CD4-positive, alpha-beta T cell treated with Interleukin-6 at 100 ng/mL for 8 hours (primary cell): Measurements from ENCODE around the gene SUPT4H1.

ENCODE experiments used
- DNase-seq: peaks from one replicate; pipeline ENCODE4 v3.0.0-alpha.2; 2020; ENCODE audit warnings: mixed read lengths, low spot score

The SUPT4H1 gene

DNA sequence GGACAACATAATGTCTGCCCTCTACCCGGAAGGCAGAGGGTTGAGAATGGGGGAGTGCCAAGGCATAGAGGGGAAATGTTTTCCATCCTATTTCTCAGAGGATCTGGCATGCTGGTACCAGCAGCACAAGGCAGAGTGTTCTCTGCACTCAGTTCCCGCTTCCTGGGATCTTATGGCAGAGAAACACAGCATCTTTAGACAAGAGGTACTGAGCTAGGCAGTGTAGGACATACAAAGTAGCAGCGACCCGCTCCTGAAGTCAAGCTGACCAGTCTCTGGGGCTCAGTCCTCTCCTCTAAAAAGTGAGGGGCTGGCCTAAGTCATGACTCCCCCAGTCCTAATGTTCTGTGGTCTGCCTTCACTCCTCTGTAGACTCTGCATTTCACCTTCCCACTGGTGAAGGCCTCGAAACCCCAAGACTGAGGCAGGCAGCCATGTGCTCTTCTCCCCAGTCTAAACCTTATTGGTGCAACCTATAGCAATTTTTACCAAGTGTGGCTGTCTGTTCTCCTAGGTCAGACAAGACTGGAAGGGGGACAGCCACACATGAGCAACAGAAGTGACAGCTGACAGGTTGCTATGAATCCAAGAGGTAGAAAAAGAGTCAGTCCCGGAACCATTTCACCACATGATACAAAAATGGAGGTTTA lies 12.1 kb downstream of the SUPT4H1 start:
- DNase-seq, result no peak

DNA sequence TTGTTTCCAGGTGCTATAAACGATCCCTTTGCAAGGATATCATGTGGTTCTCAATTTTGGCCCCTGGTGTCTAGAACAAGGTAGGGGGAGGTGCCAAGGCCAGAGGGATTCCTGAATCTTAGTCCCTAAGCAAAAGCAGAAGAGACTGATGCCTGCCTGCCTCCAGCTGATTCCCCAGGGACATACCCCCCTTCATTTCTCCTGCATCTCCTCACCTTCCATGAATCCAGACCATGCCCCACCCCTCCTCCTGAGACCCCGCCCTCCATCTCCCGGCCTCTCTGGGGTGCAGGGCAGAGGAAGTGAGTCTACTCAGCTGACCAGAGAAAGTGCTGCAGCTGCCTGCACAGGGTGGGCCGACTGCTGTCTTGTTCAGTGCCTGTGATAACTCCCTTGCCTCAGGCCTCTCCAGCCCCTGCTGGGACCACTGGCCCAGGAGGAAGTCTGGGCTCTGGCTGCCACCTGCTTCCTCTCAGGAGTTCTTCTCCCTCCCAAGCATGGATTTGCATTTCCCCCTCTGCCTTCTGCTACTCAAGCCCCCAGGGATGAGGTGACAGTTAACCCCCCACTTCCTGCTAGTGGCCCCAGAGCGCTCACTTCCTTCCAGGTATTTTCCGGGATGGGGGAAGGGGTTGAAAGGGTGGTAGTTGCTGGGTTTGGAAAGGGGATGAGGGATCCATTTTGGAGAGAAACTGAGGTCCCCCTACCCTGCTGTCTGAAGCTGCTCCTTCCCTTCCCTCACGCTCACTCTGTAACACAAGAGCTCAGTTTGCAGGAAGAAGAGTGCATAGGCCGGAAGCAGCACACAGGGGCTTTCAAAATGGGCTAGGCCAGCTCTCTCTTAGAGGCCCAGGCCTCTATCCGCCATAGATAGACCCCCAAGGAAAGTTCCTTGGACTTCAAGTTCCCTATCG lies 12.9 kb downstream of the SUPT4H1 start:
- peak; percentile 53 for DNase-seq

DNA sequence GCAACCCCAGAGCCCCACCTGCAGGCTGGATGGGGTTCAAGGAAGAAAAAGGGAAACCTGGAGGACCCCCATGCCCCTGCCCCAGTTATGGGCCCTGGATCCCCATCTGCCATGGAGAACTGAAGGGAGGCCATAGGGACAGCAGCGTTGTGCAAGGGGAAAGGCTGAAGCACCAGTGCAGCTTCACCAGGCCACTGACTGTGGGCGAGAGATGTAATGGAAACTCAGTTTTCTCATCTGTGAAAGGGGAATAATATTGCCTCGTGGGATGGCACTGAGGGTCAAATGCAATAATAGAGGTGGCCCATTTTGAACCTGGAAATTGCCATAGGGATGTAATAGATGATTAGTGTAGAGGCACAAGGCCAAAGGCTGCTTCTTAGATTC lies 13.6 kb downstream of the SUPT4H1 start:
- DNase-seq, result no peak

DNA sequence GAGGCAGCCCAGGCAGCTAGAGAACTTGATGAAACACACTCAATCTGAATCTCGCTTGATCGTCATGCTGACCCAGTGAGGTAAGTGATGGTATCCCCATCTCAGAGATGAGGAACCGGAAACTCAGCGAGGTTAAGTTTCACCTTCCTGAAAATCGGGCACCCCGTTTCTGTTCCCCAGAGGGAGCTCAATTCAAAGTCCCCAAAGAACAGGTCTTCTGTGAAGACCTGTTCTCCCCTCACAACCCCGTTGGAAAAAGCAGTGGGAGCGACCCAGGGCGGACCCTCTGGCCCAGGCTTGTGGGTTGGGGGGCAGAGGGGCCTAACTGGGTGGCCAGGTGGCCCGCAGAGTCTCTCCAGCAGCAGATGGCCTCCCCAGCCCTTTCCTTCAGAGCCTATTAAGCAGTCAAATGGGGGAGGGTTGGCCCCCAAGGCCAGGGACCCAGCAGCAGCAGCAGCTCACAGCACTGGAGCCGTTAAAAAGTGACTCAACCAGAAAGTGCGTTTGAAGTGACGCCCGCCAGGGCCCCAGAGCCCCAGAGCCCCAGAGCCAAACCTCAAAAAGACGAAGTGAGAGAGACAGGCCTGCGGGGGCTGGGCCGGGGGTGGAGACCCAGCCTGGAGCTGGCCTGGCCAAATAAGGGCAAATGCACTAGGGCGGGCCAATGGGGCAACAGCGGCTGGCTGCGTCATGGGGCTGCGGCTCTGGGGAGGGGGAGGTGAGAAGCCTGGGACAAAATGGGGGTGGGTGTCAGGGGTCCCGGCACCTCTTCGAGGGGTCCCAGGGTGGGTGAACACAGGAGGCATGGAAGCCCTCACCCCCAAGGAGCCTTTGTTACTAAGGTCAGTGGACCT lies 14.2 kb downstream of the SUPT4H1 start:
- peak; percentile 91 for DNase-seq

DNA sequence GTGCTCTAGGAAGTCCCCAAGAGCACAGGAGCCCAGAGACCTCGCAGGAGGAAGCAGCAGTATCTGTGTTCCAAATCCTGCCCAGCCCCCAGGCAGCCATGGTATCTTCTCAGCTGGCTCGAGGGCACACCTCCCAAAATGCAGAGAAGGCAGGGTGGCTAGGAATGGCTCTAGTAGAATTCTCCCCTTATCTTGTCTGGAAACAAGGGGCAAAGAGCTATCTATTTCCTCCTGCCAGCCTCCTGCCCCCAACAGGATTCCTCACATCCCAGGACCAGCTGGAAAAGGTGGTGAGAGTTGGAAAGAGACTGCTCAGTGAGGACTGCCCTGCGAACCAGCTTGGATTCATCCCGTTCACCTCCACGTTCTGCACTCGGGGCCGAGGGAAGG lies 14.8 kb downstream of the SUPT4H1 start:
- DNase-seq, result peak; percentile 72

DNA sequence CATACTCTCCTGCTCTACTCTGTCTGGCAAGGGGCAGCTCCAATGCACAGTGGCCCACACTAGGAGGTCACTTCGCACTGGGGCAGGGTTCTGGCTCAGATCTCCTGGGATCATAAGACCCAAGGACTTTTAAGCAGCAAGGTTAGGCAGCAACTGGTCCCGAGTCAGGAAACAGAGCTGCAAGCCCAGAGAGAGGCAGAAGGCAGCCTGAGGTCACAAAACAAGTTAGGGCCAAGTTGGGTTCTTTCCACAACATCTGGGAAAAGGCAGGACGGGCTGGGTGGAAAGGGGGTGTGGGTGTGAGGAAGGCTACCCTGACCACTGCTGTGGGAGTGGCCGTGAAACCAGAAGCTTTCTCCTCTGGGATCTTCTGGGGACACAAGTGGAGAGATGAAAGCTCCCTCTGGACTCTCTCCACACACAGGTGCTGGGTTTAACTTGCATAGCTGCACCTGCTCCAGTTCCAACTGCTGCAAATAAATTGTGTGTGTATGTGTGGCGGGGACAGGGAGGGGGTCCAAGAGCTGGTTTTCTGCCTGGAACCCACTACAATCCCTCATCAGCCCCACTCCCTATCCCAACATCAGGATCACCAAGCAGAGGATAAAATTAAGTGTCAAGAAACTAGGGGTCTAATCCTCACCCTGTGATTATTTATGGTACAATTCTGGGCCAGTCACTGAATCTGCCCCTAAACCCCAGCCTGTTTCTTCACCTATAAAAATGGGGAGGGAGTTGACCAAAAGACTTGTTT lies 15.4 kb downstream of the SUPT4H1 start:
- DNase-seq, result no peak

DNA sequence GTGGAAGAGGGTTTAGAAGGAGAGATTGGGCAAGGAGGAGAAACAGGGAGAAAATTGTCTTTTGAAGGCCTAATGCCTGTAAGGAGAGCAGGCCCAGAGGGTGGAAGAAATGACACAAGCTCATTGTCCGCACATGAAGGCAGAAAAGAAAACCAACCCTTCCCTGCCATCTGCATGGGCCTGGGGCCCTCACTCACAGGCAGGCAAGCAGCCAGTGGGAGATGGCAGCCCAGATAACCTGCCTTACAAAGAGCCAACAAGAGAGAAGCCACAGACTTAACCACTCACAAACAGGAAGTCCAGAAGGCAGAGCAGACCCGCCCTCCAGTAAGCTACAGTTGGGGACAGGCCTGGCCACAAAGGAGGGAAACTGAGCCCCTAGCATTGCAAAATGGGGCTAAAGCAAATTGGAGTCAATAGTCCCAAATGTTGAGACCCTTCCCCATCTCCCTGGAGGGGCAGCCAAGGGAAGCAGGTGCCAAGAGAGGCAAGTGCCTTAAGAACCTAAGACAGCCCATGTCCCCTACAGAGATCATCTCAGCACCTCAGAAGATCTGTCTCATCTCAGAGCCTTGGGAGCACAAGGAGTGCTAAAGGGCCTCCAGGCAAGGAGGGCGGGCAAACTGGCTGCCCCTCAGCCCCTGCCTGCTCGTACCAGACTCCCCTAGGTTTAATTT lies 16.1 kb downstream of the SUPT4H1 start:
- peak; percentile 87 for DNase-seq

DNA sequence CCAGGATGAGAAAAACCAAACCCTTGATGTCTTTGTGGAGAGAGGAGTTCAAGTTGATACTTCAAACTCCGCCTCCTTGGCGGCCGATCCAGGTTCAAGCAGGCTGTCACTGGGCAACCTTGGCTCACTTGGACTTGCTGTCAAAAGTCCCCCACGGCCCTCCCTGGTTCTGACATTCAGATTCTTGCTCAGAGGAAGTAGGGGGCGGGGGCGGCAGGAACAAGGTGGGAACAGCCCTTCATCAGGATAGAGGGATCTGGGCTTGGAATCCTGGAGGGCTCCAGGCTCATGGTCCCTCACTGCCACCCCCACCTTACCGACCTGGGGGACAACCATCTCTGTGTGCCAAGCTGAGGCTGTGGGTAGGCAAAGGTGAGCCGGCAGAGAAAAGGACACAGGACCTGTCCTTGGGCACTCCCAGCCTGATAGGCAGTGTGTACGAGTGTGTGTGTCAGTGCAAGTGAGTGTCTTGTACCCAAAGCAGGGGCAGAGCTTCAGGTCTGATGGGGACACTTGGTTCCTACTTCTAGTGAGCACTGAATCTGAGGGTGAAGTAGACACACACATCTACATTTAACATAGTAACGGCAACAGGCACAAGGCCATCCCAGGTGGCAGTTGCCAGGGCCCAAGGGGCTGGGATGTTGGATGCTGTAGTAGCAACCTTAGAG lies 16.8 kb downstream of the SUPT4H1 start:
- peak; percentile 41 for DNase-seq

DNA sequence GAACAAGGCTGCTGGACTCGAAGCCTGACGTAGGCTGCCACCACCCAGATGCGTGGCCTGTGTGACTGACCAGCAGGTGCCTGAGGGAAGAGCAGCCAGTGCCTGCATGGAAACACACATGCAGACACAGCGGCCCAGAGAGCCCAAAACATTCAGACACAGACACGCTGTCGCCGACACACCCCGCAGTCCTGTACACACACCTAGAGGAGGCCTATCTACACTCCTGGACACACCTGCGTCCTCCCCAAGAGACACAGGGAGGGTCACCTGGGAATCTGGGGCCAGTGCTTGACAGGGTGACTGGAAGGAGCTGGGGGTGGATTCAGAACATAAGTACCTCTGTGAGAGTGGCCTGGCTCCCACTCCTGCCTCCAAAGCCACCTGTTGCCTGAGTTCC lies 17.3 kb downstream of the SUPT4H1 start:
- DNase-seq, result no peak

DNA sequence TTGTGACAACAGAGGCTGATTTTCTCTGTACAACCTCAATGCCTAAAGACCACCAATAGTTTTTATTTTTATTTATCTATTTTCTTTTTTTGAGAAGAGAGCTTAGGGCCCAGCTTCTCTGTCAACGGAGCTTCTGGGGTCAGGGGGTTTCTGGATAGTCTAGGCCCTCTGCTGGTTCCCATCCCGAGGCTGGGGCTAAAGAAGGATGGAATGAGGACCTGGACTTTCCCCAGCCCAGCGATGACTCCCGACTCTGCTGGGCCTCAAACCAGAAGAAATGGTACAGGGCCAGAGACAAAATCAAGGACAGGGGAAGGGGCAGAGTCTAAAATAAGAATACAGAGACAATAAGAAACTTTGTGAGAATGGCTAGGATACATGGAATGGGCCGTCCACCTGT lies 17.7 kb downstream of the SUPT4H1 start:
- DNase-seq, result no peak

DNA sequence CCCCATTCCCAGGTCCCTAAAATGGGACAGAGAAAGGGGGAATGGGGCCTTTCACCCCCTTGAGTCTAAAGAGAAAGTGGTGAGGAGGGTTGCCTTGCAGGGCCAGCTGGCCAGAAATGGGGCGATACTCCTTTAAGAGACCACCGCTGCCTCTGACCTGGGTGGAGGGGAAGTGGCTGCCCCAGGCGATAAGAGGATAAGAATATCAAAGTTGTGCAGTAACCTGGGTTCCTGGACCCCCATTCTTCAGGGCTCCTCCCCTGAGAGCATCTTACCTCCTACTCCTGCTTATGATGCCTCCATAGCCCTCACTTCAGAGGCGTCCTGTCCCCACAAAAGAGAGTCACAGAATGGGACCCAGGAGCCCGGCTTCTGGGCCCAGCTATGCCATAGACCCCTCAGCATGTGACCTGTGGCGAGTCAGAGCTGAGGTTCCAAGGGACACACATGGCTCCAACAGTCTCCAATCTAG lies 18.2 kb downstream of the SUPT4H1 start:
- no peak for DNase-seq

DNA sequence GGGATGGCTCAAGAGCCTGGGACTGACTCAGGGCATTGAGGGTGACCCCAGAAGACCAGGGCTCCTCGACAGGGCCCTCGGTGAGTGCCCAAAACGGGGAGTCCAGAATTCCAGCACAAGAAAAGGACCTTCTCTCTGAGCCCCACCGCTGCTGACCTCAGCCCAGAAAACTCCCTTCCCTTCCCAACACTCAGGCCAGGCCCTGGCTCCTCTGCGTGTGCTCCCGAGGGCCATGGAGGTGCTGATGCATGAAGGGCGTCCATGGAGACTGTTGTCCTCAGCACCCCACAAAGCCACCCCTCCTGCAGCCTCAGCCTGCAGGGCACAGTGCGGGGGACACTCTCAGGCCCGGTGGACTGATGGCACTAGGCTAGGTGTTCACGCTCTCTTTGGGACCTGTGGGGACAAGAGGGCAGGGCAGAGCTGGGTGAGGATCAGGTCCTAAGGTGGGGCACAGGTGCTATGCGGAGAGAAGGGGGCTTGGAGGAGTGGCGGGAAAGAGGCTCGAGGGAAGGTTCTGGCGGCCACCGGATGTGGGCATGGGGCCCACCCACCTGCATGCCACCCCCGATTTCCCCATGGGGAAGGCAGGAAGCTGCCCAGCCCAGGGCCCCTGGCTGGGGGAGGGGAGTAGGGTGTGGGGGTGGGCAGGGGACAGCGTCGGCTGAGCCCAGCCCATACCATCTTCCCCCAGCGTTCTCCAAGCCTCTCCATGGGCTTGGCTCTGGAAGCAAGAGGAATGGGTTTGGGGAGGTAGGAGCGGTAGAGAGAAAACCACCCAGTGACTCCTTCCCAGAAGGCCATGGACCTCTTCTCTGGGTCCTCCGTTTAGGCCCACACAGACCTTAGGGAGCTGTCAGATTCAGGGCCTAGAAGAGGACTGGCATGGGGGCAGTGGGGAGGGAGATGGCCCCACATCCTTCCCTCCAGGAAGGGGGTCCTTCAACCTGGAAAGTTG lies 18.9 kb downstream of the SUPT4H1 start:
- peak; percentile 56 for DNase-seq

DNA sequence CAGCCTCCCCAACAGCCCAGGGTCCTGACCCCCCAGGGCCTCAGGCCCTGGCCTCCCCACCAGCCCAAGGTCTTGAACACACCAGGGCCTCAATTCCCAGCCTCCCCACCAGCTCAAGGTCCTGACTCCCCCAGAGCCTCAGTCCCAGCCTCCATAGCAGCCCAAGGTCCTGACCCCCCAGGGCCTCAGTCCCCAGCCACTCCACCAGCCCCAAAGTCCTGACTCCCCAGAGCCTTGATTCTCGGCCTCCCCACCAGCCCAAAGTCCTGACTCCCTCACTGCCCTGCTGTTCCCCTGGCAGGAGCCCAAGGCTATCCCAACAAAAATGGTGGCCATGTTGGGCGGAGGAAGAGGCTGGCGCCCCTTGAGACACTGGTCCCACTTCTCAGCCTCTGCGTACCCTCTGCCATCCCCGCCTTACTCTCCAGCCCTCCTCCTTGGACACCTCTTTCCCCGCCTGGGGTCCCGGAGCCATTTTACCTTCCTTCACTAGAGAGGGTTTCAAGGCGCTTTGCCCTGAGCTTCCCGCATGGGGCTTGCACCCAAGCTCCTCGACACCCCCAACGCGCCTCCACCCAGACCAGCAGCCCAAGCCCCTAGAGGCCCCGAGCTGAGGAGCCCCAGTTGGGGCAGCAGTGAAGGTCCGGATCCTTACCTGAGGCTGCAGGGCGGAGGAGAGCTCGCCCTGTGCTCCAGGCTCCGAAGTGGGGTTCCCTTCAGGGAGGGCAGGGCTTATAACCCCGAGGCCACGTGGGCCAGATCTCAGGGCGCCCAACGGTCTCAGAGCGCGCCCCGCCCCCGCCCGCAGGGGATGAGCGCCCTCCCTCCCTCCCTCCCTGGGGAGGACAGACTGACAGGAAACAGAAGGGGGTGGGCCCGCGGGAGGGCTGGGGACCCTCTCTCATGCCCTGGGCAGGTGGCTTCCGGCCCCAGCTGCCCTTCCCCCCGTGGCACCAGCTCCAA lies 19.9 kb downstream of the SUPT4H1 start:
- peak; percentile 95 for DNase-seq

DNA sequence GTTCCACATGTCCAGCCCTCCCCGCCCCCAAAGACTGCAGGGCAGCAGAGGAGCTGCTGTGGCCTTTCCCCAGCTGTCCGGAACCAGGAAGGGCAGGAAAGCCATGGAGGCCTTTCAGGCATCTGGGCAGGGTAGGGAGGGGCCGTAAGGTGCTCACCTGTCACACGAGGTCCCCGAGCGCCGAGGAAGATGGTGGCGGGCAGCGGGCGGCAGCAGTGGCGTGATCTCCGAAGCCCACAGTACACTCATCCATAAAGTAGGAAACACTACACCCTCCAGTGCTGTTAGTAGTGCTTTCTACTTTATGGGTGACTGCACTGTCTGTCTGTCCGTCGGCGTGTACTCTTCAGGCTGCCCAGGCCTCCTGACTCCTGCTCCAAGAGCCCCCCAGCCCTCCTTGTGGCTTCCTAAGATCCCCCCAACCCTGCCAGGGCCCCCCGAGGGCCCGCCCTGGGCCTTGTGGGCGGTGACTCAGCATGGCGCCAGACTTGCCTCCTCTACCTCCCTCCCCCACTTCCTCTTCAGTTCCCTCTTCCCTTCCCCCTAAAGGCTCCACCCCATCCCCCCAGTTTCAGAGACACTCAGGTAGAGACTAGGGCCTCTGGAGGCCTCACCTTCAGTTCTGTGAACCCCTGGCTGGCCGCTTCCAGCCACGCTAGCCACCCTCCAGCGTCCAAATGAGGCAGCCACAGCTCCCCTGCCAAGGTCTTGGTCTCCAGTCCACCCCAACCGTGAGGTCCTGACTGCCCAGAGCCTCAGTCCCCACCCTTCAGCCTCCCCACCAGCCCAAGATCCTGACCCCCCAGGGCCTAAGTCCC lies 20.8 kb downstream of the SUPT4H1 start:
- peak; percentile 88 for DNase-seq

DNA sequence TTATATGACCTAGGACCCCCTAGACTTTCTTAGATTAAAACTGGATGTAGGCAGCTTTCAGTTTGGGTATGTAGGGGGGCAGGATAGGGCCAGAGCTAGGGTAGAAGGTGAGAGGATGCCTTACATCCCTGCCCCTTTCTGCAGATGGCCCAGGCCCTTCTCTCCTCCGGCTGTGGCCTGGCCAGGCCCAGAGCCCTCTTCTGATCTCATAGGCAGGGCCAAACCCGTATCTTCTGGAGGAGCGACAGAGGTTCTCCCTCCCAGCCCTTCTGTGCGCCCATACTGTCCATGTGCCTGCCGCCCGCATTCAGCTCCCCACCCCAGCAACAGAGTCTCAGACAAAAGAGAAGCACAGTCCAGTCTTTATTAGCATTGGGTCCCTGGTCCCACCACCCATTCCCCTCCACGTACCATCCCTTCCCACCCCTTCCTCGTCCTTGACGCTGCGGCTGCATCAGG lies 21.4 kb downstream of the SUPT4H1 start:
- DNase-seq, result no peak

DNA sequence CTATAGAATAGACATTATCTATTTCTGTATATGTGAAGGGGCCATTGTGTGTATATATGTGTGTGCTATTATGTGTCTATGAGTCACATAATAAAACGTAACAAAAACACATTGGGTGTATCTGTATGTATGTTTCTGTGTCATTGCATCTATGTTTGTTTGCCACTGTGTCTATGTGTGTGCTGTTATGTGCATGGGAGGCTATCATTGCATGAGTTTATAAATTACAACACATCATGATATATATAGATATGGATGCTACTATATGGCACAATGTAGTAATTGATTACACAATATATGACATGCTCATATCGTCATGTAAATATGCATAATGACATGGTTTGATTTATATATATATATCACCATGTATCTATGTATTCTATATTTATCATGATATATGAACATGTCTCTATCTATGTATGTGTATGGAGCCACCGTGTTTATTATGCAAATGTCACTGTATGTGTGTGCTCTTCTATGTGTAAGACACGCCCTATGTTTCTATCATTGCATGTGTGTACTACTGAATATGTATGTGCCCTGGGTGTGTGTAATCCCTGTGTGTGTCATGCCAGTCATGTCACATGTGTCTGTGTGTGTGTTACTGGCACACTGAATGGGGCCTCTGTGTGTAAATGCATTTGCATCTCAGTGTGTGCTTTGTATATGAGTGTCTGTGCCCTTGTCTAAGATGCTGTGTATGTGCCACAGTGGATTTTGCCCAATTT lies 22.0 kb downstream of the SUPT4H1 start:
- DNase-seq, result peak; percentile 55
